Memory B cell (primary cell): ENCODE results near the gene STK38.

Experiments
- ATAC-seq: fragments of 150-1000 bp; cut with Tn5 transposase; 2 replicates; pipeline ENCODE4 v1.10.0; 2021; ENCODE audit warnings: low read depth, mild to moderate bottlenecking, moderate library complexity
- DNase-seq, 2 donors: peaks; one replicate each; pipeline ENCODE4 v3.0.0; 2022; ENCODE audit warnings: low spot score in 2 of 2
- H3K27ac Mint-ChIP-seq: one replicate; pipeline ENCODE4 v1.8.0; 2022; ENCODE audit warnings: mild to moderate bottlenecking, moderate library complexity, mixed read lengths
- H3K27me3 Mint-ChIP-seq: one replicate; pipeline ENCODE4 v1.8.0; 2022; ENCODE audit warnings: mixed read lengths
- H3K36me3 Mint-ChIP-seq: one replicate; pipeline ENCODE4 v1.8.0; 2022; ENCODE audit warnings: mild to moderate bottlenecking, mixed read lengths
- H3K4me1 Mint-ChIP-seq: one replicate; pipeline ENCODE4 v1.8.0; 2022; ENCODE audit warnings: mixed read lengths
- H3K4me3 Mint-ChIP-seq: one replicate; pipeline ENCODE4 v1.8.0; 2022; ENCODE audit warnings: mild to moderate bottlenecking, moderate library complexity, mixed read lengths
- H3K9me3 Mint-ChIP-seq: one replicate; pipeline ENCODE4 v1.8.0; 2022; ENCODE audit warnings: mixed read lengths

STK38 gene

GRCh38 chr6:36523936-36524499 lies 23.3 kb downstream of the STK38 start:
- H3K27ac Mint-ChIP-seq = no peak overlapping the region
- peaks cover 13% of the 10 kb centered on the region for H3K4me1 Mint-ChIP-seq
- ATAC-seq = no peak
- no peak for DNase-seq
- peaks cover 27% of the 10 kb centered on the region for H3K36me3 Mint-ChIP-seq
- no peaks in the 10 kb centered on the region for H3K27me3 Mint-ChIP-seq
- H3K9me3 Mint-ChIP-seq = no peaks in the 10 kb centered on the region
- H3K4me3 Mint-ChIP-seq = no peak overlapping the region

DNA sequence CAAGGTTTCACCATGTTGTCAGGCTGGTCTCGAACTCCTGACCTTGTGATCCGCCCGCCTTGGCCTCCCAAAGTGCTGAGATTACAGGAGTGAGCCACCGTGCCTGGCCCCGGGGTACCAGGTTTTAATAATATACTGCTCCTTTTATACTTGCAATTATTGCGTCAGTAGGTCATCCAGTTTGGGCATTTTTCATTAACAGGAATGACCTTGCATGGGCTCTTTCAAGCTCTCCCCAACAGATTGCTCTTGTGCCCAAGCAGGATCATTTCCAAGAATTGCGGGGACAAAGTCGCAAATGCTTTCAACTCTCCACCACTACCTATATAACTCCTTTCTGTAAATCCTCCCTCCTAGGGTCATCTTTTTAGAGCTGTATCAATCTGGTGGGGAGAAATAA lies 23.8 kb downstream of the STK38 start:
- Mint-ChIP-seq H3K4me3 (no peak overlapping the region), H3K27ac (no peak overlapping the region), H3K4me1 (peaks cover 13% of the 10 kb centered on the region), H3K36me3 (peaks cover 29% of the 10 kb centered on the region), H3K27me3 (no peaks in the 10 kb centered on the region), H3K9me3 (no peaks in the 10 kb centered on the region)
- ATAC-seq (no peak), DNase-seq (no peak)

GRCh38 chr6:36519352-36519751 lies 27.9 kb downstream of the STK38 start:
- Mint-ChIP-seq H3K27ac (no peak overlapping the region), H3K9me3 (no peaks in the 10 kb centered on the region), H3K4me3 (no peak overlapping the region), H3K36me3 (peaks cover 19% of the 10 kb centered on the region), H3K4me1 (peaks cover 2% of the 10 kb centered on the region), H3K27me3 (no peaks in the 10 kb centered on the region)
- ATAC-seq (no peak), DNase-seq (no peak)

DNA sequence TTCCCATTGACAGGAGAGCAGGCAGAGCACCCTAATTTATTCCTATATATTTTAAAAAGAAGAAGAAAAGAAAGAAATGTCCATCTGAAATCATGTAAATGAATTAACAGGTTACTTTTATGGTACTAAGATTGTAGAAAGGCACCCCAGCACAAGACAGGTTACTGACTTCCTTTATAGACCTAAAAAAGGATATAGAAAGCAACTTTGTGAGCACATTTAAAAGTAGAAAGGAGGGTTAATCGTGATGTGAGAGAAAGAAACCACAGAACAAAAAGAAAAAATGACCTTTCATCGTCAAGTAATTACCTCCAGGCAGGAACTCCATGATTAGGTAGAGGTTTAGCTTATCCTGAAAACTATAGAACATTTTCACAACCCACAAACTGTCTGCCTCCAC lies 29.9 kb downstream of the STK38 start:
- Mint-ChIP-seq H3K4me1 (no peaks in the 10 kb centered on the region), H3K27ac (no peak overlapping the region), H3K9me3 (no peaks in the 10 kb centered on the region), H3K27me3 (no peaks in the 10 kb centered on the region), H3K4me3 (no peak overlapping the region), H3K36me3 (peaks cover 19% of the 10 kb centered on the region)
- ATAC-seq (no peak), DNase-seq (no peak)

DNA sequence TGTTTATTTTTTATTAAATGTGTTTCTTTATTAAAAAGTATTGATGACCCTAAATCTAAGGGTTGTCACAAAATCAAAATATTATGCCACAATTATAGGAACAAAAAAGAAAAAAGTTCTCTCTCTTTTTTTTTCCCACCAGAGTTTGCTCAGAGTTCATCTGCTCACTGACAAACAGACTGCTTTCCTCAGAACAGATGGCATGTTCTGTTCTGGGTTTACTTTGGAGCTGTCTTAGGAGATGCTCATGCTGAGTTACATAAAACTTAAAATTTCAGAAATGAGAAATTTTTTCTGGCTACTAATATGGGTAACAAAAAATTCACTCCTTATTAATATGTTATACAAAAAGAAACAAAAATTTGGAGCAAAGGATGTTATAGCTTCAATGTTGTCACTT lies 30.3 kb downstream of the STK38 start:
- ATAC-seq (no peak), DNase-seq (no peak)
- Mint-ChIP-seq H3K27ac (no peak overlapping the region), H3K4me1 (no peaks in the 10 kb centered on the region), H3K9me3 (no peaks in the 10 kb centered on the region), H3K27me3 (no peaks in the 10 kb centered on the region), H3K36me3 (peaks cover 19% of the 10 kb centered on the region), H3K4me3 (no peak overlapping the region)

DNA sequence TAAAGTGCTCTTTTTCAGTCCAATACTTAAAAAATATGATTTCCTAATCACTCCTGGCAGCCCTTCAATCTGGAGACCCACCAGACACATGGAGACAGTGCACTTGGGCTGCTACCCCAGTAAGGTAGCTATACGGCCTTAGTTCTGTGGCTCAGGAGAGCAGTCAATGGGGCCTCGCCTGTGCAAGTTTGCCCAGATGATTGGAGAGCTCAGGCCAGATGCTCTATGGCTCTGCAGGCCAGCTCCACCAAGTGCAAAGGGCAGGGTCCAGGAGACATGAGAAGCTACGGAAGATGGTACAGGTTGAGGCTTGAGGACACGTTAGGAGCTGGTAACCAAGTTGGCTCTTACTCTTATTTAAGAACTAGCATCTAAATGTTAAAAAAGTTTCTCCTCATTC lies 30.7 kb downstream of the STK38 start:
- Mint-ChIP-seq H3K27me3 (no peaks in the 10 kb centered on the region), H3K27ac (no peak overlapping the region), H3K36me3 (peaks cover 20% of the 10 kb centered on the region), H3K4me3 (no peak overlapping the region), H3K4me1 (no peaks in the 10 kb centered on the region), H3K9me3 (no peaks in the 10 kb centered on the region)
- DNase-seq (no peak), ATAC-seq (no peak)

DNA sequence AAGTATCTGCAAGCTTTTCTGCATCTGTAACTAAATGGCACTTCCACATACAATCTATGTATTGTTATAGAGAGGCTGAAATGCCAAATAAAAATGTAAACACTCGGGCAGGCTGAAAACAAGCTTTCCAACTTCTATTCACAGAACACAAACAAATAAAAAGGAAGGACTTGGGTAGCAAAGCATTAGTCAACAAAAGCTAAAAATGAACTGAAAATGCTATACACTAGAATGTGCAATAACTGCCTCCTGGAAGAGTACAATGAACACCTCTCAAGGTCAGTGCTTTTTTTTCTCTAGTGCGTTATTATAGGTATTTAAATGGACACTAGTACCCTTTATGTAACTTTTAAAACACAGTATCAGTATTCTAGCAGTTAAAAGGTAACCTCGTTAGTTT lies 31.4 kb downstream of the STK38 start:
- no peak overlapping the region for H3K4me3 Mint-ChIP-seq
- H3K27ac Mint-ChIP-seq = no peak overlapping the region
- no peak for ATAC-seq
- H3K4me1 Mint-ChIP-seq = no peaks in the 10 kb centered on the region
- DNase-seq = no peak
- H3K27me3 Mint-ChIP-seq = no peaks in the 10 kb centered on the region
- H3K36me3 Mint-ChIP-seq = peaks cover 20% of the 10 kb centered on the region
- H3K9me3 Mint-ChIP-seq = no peaks in the 10 kb centered on the region

- Mint-ChIP-seq H3K4me1 (no peaks in the 10 kb centered on the region), H3K27ac (no peak overlapping the region), H3K9me3 (no peaks in the 10 kb centered on the region), H3K27me3 (no peaks in the 10 kb centered on the region), H3K4me3 (no peak overlapping the region), H3K36me3 (peaks cover 22% of the 10 kb centered on the region)
- ATAC-seq (no peak), DNase-seq (no peak)
Observed at GRCh38 chr6:36514554-36515456, 32.5 kb downstream of the STK38 start.

DNA sequence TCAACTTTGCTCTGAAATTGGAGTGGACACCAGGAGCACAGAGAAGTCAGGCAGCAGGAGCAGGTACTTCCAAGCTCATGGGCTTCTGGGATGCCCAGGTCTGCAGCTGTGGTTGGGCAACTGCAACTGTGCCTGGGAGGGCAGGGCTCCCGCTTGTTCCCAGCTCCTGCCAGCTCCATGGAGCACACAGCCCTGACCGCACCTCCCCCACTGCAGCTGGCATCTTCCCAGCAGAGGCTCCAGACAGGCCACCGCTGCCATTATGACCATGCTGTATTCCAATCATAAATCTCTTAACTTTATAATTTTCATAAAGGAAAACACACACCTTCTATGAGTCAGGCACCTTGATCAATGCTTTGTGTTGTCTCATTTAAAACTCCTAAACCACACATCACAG lies 36.9 kb downstream of the STK38 start:
- no peak for DNase-seq
- H3K27ac Mint-ChIP-seq = no peak overlapping the region
- no peak for ATAC-seq

GRCh38 chr6:36508532-36508931 lies 38.7 kb downstream of the STK38 start:
- Mint-ChIP-seq H3K27me3 (no peaks in the 10 kb centered on the region), H3K4me3 (no peak overlapping the region), H3K36me3 (peaks cover 27% of the 10 kb centered on the region), H3K9me3 (no peaks in the 10 kb centered on the region), H3K27ac (no peak overlapping the region), H3K4me1 (no peaks in the 10 kb centered on the region)
- ATAC-seq = no peak
- DNase-seq = no peak

More for the DNA sequence above, 36.9 kb downstream of the STK38 start:
- Mint-ChIP-seq H3K36me3 (peaks cover 25% of the 10 kb centered on the region), H3K27me3 (no peaks in the 10 kb centered on the region), H3K9me3 (no peaks in the 10 kb centered on the region), H3K4me1 (no peaks in the 10 kb centered on the region), H3K4me3 (no peak overlapping the region)

DNA sequence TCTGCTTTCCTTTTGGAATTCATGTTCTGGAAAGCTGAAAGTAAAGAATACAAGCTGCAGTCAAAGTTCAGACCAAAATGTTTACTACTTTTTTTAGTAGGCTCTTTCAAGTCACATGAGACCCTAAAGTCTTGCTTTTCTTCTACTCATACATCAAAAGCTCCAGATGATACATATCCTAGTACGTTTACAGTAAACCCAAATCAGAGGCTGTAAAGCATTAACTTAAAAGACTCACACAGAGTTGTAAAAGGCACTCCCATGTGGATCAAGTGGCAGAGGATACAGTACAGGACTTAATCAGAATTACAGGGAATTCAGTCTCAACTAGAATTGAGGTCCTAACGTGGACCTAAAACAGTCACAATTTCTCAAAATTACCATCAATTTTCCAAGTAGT lies 40.7 kb downstream of the STK38 start:
- no peaks in the 10 kb centered on the region for H3K9me3 Mint-ChIP-seq
- no peaks in the 10 kb centered on the region for H3K27me3 Mint-ChIP-seq
- DNase-seq (no peak), ATAC-seq (no peak)
- no peaks in the 10 kb centered on the region for H3K4me1 Mint-ChIP-seq
- H3K36me3 Mint-ChIP-seq = peaks cover 25% of the 10 kb centered on the region
- no peak overlapping the region for H3K4me3 Mint-ChIP-seq
- peak overlapping the region; percentile 47 for H3K27ac Mint-ChIP-seq

GRCh38 chr6:36505744-36506534 lies 41.3 kb downstream of the STK38 start:
- Mint-ChIP-seq H3K36me3 (peaks cover 25% of the 10 kb centered on the region), H3K9me3 (no peaks in the 10 kb centered on the region), H3K27me3 (no peaks in the 10 kb centered on the region), H3K27ac (no peak overlapping the region), H3K4me1 (no peaks in the 10 kb centered on the region), H3K4me3 (no peak overlapping the region)
- DNase-seq (no peak), ATAC-seq (no peak)

- Mint-ChIP-seq H3K9me3 (no peaks in the 10 kb centered on the region), H3K4me3 (no peak overlapping the region), H3K27ac (no peak overlapping the region), H3K36me3 (peaks cover 20% of the 10 kb centered on the region), H3K4me1 (no peaks in the 10 kb centered on the region), H3K27me3 (no peaks in the 10 kb centered on the region)
- DNase-seq = no peak
- ATAC-seq = no peak
Observed at GRCh38 chr6:36504982-36505381, 42.3 kb downstream of the STK38 start.

DNA sequence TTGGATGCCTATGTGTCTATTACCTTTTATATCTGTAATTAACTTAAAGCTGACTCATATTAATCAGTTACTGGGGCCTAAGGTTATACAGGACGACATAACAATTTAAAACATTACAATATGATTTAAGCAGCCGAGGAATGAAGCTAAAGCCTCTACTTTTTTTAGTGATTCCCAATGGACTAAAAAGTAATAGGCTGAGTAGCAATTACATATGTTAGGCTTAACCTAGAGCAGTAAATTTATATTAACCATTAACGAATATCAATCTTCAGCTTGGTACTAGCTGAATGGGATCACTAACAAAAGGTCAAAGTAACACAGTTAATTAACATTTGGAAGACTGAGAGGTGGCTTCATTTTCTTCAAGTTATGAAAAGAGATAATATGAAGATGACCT lies 43.1 kb downstream of the STK38 start:
- Mint-ChIP-seq H3K4me3 (no peak overlapping the region), H3K9me3 (no peaks in the 10 kb centered on the region), H3K36me3 (peaks cover 21% of the 10 kb centered on the region), H3K27me3 (no peaks in the 10 kb centered on the region), H3K4me1 (no peaks in the 10 kb centered on the region), H3K27ac (no peak overlapping the region)
- DNase-seq (no peak), ATAC-seq (no peak)
